DOHH2 (cell line): Measurements from ENCODE around the gene ZFP3.

Source experiments
- H3F3A ChIP-seq: fragments of 200-600 bp; sonication (generic), shearing (Covaris generic); 2 replicates; pipeline ENCODE4 v1.6.0; 2016; ENCODE audit warnings: antibody characterized with exemption, mild to moderate bottlenecking; ENCODE audit not compliant: control insufficient read depth, insufficient read depth
- H3K27ac ChIP-seq: fragments of 200-600 bp; sonication (generic); 2 replicates; pipeline ENCODE4 v1.5.1; 2014; ENCODE audit warnings: low read depth, mild to moderate bottlenecking, low read length, moderate library complexity
- H3K27me3 ChIP-seq: fragments of 200-600 bp; sonication (generic); 2 replicates; pipeline ENCODE4 v1.6.1; 2014; ENCODE audit warnings: mild to moderate bottlenecking, low read length, mixed read lengths; ENCODE audit not compliant: control insufficient read depth
- H3K36me3 ChIP-seq: fragments of 200-600 bp; sonication (generic); 2 replicates; pipeline ENCODE4 v1.6.1; 2014; ENCODE audit warnings: mild to moderate bottlenecking, low read length, moderate library complexity, mixed read lengths; ENCODE audit not compliant: control insufficient read depth
- H3K4me1 ChIP-seq: fragments of 200-600 bp; sonication (generic); 2 replicates; pipeline ENCODE4 v1.6.1; 2014; ENCODE audit warnings: mild to moderate bottlenecking, low read length, mixed read lengths; ENCODE audit not compliant: control insufficient read depth
- H3K4me2 ChIP-seq: fragments of 200-600 bp; sonication (generic); 2 replicates; pipeline ENCODE4 v1.6.0; 2014; ENCODE audit warnings: mild to moderate bottlenecking, low read length, moderate library complexity
- H3K4me3 ChIP-seq: fragments of 200-600 bp; sonication (generic); 2 replicates; pipeline ENCODE4 v1.5.1; 2014; ENCODE audit warnings: mild to moderate bottlenecking, low read length, mixed read lengths
- H3K79me2 ChIP-seq: fragments of 200-600 bp; sonication (generic); 2 replicates; pipeline ENCODE4 v1.6.1; 2014; ENCODE audit warnings: mild to moderate bottlenecking, low read length, mixed read lengths; ENCODE audit not compliant: control insufficient read depth
- H3K9me2 ChIP-seq: fragments of 200-600 bp; sonication (generic); replicated peaks from 2 replicates; pipeline ENCODE4 v1.6.1; 2014; ENCODE audit warnings: mild to moderate bottlenecking, low read length, mixed read lengths; ENCODE audit not compliant: control insufficient read depth
- H3K9me3 ChIP-seq: fragments of 200-600 bp; sonication (generic); 2 replicates; pipeline ENCODE4 v1.6.1; 2014; ENCODE audit warnings: antibody characterized with exemption, low read length, mixed read lengths; ENCODE audit not compliant: control insufficient read depth, insufficient read depth
- H4K20me1 ChIP-seq: fragments of 200-600 bp; sonication (generic); 2 replicates; pipeline ENCODE4 v1.6.0; 2014; ENCODE audit warnings: low read depth, mild to moderate bottlenecking, antibody characterized with exemption, low read length, moderate library complexity; ENCODE audit not compliant: control insufficient read depth, insufficient read depth
- EZH2phosphoT487 ChIP-seq: fragments of 200-600 bp; sonication (generic); IDR thresholded peaks from 2 replicates; pipeline ENCODE4 v1.6.1; 2017; ENCODE audit warnings: borderline replicate concordance, mild to moderate bottlenecking, antibody characterized with exemption, low read length, moderate library complexity, mixed read lengths
- TF ChIP-seq, protein P1 (sequence below): fragments of 200-600 bp; sonication (generic); IDR thresholded peaks from one replicate; pipeline ENCODE4 v1.5.1; 2014; ENCODE audit warnings: antibody characterized with exemption, mild to moderate bottlenecking, low read depth, low read length; ENCODE audit not compliant: poor library complexity, severe bottlenecking

The ZFP3 gene

DNA sequence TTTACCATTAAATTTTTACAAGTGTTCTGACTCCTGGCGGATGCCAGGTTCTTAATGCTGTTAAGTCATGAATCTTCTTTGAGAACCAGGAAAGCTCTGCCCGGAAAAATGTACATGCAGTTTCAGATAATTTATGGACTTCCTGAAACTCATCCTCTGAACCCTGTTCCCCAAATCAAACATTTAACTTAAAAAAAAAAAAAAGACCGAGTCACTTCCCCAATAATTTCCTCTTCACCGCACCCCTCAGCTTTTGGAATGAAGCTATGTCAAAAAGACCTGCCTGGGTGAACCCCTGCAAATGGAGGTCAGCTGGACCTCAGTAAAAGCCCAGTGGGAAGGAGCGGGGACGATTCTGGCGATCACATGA, 18.4 kb downstream of the ZFP3 start:
- Histone ChIP-seq H3K27ac (no peak overlapping the region), H3F3A (peaks cover 3% of the 10 kb centered on the region; the same call in 1 of the 2 replicates), H3K9me2 (no peaks in the 10 kb centered on the region), H3K4me2 (no peak overlapping the region), H3K36me3 (peaks cover 17% of the 10 kb centered on the region), H3K4me3 (no peak overlapping the region), H3K79me2 (no peaks in the 10 kb centered on the region), H3K9me3 (peaks cover 40% of the 10 kb centered on the region), H3K27me3 (no peaks in the 10 kb centered on the region), H4K20me1 (no peaks in the 10 kb centered on the region), H3K4me1 (no peaks in the 10 kb centered on the region)
- no peak for TF ChIP-seq EZH2phosphoT487
- TF ChIP-seq, protein P1, sequence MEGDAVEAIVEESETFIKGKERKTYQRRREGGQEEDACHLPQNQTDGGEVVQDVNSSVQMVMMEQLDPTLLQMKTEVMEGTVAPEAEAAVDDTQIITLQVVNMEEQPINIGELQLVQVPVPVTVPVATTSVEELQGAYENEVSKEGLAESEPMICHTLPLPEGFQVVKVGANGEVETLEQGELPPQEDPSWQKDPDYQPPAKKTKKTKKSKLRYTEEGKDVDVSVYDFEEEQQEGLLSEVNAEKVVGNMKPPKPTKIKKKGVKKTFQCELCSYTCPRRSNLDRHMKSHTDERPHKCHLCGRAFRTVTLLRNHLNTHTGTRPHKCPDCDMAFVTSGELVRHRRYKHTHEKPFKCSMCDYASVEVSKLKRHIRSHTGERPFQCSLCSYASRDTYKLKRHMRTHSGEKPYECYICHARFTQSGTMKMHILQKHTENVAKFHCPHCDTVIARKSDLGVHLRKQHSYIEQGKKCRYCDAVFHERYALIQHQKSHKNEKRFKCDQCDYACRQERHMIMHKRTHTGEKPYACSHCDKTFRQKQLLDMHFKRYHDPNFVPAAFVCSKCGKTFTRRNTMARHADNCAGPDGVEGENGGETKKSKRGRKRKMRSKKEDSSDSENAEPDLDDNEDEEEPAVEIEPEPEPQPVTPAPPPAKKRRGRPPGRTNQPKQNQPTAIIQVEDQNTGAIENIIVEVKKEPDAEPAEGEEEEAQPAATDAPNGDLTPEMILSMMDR = no peak

DNA sequence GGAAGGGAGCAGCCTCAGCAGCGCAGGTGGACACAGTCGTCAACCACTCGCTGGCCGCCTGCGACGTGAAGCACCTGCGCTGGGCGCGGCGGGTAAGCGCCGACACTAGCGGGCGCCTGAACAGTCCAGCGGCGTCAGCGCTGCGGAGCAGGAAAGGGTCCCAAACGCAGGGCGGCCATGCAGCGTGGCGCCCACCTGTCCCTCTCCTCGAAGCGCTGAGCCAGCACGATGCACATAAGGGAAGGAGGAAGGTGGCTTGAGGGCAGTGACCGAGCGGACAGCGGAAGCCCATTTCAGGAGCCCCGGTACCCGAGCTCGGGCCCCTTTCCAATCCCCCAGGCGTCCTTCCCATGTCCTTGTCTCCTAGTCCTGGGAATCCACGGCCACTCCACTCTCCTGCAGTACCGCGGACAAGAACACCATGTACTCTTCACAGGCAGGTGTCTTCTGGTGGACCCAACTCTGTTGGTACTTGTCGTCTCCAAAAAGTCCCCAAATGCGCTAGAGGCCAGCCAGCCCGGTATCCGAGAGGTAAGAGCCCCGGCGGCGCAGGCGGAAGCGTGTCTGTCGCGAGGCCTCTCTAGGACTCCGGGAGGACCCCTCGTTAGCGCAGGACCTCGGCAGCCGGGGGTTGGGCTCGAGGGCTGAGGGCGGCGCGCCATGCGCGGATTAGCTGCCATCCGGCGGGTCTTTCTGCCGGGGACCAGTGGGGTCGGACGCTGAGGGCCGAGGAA, 19.0 kb downstream of the ZFP3 start:
- H3K27me3 ChIP-seq = no peaks in the 10 kb centered on the region
- H4K20me1 ChIP-seq = no peaks in the 10 kb centered on the region
- no peak overlapping the region for H3K4me2 ChIP-seq
- H3K4me1 ChIP-seq = no peaks in the 10 kb centered on the region
- H3K27ac ChIP-seq = no peak overlapping the region
- TF ChIP-seq, protein P1 = no peak
- TF ChIP-seq EZH2phosphoT487 = no peak
- H3K79me2 ChIP-seq = no peaks in the 10 kb centered on the region
- peaks cover 34% of the 10 kb centered on the region for H3K9me3 ChIP-seq
- H3K4me3 ChIP-seq = no peak overlapping the region
- H3F3A ChIP-seq = peaks cover 4% of the 10 kb centered on the region
- peaks cover 11% of the 10 kb centered on the region for H3K36me3 ChIP-seq
- H3K9me2 ChIP-seq = no peaks in the 10 kb centered on the region

DNA sequence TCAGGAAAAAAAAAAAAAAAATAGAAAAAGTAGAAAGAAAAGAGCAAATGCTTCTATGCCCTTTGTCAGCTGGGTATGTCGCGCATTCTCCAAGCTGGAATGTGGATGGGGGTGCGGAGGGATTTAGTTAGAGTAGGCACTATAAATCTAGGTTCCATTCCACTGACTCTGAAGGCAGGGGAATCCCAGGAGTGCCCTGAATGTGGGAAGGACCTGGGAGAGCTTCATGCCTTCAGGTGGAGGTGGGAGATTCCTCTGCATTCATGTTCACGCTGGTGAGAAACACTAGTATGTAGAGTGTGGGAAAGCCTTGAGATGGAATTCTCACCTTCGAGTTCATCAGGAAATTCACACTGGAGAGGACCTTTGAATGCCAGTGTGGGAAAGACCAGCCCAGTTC, 21.0 kb downstream of the ZFP3 start:
- TF ChIP-seq, protein P1 = no peak
- TF ChIP-seq EZH2phosphoT487 = no peak

More for the DNA sequence above, 21.0 kb downstream of the ZFP3 start:
- no peaks in the 10 kb centered on the region for H3K9me2 ChIP-seq
- no peak overlapping the region for H3K4me2 ChIP-seq
- peaks cover 14% of the 10 kb centered on the region for H3F3A ChIP-seq
- no peaks in the 10 kb centered on the region for H3K79me2 ChIP-seq
- H3K4me3 ChIP-seq = no peak overlapping the region
- no peaks in the 10 kb centered on the region for H3K27me3 ChIP-seq
- no peak overlapping the region for H3K27ac ChIP-seq
- peaks cover 8% of the 10 kb centered on the region for H3K36me3 ChIP-seq
- peaks cover 14% of the 10 kb centered on the region; the same call in 1 of the 2 replicates for H3K9me3 ChIP-seq
- no peaks in the 10 kb centered on the region for H4K20me1 ChIP-seq
- no peaks in the 10 kb centered on the region for H3K4me1 ChIP-seq
